Keratinocyte (primary cell): ENCODE data around the gene HGS. TPM values are rescaled to one million over a fixed set of nuclear protein-coding genes. Genes with fewer than 3 reads are reported as not detected.

ENCODE experiments used
- DNase-seq: peaks from one replicate; pipeline ENCODE4 v3.0.0-alpha.2; 2011; ENCODE audit warnings: low read depth, missing footprints, low spot score
- FAIRE-seq: peaks from 2 replicates; lab custom pipeline; 2011; peaks lifted over from hg19 to GRCh38; lab: Jason Lieb, UNC
- H2AFZ ChIP-seq: 2 replicates; pipeline ENCODE4 v1.6.0; 2012; ENCODE audit warnings: low read length, control low read depth, inconsistent platforms; ENCODE audit not compliant: control insufficient read depth
- H3K27ac ChIP-seq: 2 replicates; pipeline ENCODE4 v1.5.1; 2011; ENCODE audit warnings: low read length; ENCODE audit not compliant: control insufficient read depth, insufficient read depth
- H3K27me3 ChIP-seq: 3 replicates; pipeline ENCODE4 v1.6.0; 2011; ENCODE audit warnings: low read length; ENCODE audit not compliant: control insufficient read depth, insufficient read depth; ENCODE audit errors: extremely low read depth
- H3K36me3 ChIP-seq, 2 experiments: 2 replicates in 1 of 2; 3 replicates in 1 of 2; pipeline ENCODE4 v1.5.1; 2011; ENCODE audit warnings: low read length in 2 of 2, mild to moderate bottlenecking in 1 of 2; ENCODE audit not compliant: control insufficient read depth in 2 of 2, insufficient read depth in 2 of 2; ENCODE audit errors: extremely low read depth in 1 of 2
- H3K4me1 ChIP-seq: 3 replicates; pipeline ENCODE4 v1.5.1; 2011; ENCODE audit warnings: low read length; ENCODE audit not compliant: control insufficient read depth, insufficient read depth; ENCODE audit errors: extremely low read depth
- H3K4me2 ChIP-seq: 3 replicates; pipeline ENCODE4 v1.6.0; 2011; ENCODE audit warnings: low read depth, low read length; ENCODE audit not compliant: control insufficient read depth, insufficient read depth; ENCODE audit errors: extremely low read depth
- H3K4me3 ChIP-seq, 3 experiments: fragments of 200-600 bp in 1 of 3; sonication (generic) in 1 of 3; 2 replicates in 2 of 3; 3 replicates in 1 of 3; pipeline ENCODE4 v1.5.1; 2011 to 2016; ENCODE audit warnings: low read length in 3 of 3, mild to moderate bottlenecking in 3 of 3, control low read depth in 2 of 3, inconsistent platforms in 1 of 3, low read depth in 1 of 3, mixed read lengths in 1 of 3, mixed run types in 1 of 3, moderate library complexity in 1 of 3; ENCODE audit not compliant: control insufficient read depth in 2 of 3, insufficient read depth in 2 of 3; ENCODE audit errors: extremely low read depth in 1 of 3
- H3K79me2 ChIP-seq: 2 replicates; pipeline ENCODE4 v1.6.0; 2012; ENCODE audit warnings: low read length; ENCODE audit not compliant: control insufficient read depth, insufficient read depth
- H3K9ac ChIP-seq: 3 replicates; pipeline ENCODE4 v1.6.0; 2011; ENCODE audit warnings: low read length; ENCODE audit not compliant: control insufficient read depth, insufficient read depth; ENCODE audit errors: extremely low read depth
- H3K9me1 ChIP-seq: 3 replicates; pipeline ENCODE4 v1.6.0; 2011; ENCODE audit warnings: low read length; ENCODE audit not compliant: control insufficient read depth, insufficient read depth; ENCODE audit errors: extremely low read depth
- H3K9me3 ChIP-seq: 2 replicates; pipeline ENCODE4 v1.5.1; 2012; ENCODE audit warnings: low read depth, low read length; ENCODE audit not compliant: control insufficient read depth
- H4K20me1 ChIP-seq: 3 replicates; pipeline ENCODE4 v1.6.0; 2011; ENCODE audit warnings: low read length; ENCODE audit not compliant: control insufficient read depth, insufficient read depth; ENCODE audit errors: extremely low read depth
- CTCF ChIP-seq, 3 experiments: IDR thresholded peaks in 1 of 3; conservative IDR thresholded peaks in 1 of 3; optimal IDR thresholded peaks in 1 of 3; 2 replicates in 2 of 3; 3 replicates in 1 of 3; pipeline versions ENCODE3 to v1.5.1; 2011; ENCODE audit warnings: low read length in 3 of 3, mild to moderate bottlenecking in 3 of 3, moderate library complexity in 2 of 3, control low read depth in 1 of 3, inconsistent platforms in 1 of 3; ENCODE audit not compliant: insufficient read depth in 2 of 3; ENCODE audit errors: extremely low read depth in 1 of 3
- EZH2 ChIP-seq: IDR thresholded peaks from one replicate; pipeline ENCODE4 v1.6.1; 2012; ENCODE audit warnings: inconsistent platforms, mild to moderate bottlenecking, low read length, moderate library complexity
- dilution Hi-C: fragments of 300-500 bp; cut with MboI; formaldehyde crosslinking; loops from one replicate; pipeline ENCODE4 v1.7.0; 2020; ENCODE audit warnings: low sequenced_read_pairs; ENCODE audit not compliant: extremely low pct_ligation_motif_present
- polyA plus RNA-seq, 5 experiments: library from polyadenylated mRNA; depleted of rRNA in 3 of 5; stranded (reverse) in 3 of 5; stranded (forward) in 1 of 5; unstranded in 1 of 5; fragments of >200 nt; gene quantifications; 1 replicate in 1 of 5; 2 replicates in 3 of 5; 3 replicates in 1 of 5; pipeline versions ENCODE4 v1.2.1 to v1.2.3, GENCODE V29; 2011 to 2012; ENCODE audit warnings: missing spikeins in 2 of 5, low read depth in 1 of 5, low replicate concordance in 1 of 5

The HGS gene
- polyA plus RNA-seq, 1 donor (not counting 4 experiments of a cell fraction or from before 2014, with no cell fraction given): 79.6 TPM

- Histone ChIP-seq H3K9me1 (no peaks in the 10 kb centered on the region), H3K27me3 (no peaks in the 10 kb centered on the region), H3K4me3 (no peak overlapping the region), H3K27ac (no peak overlapping the region), H3K9me3 (no peaks in the 10 kb centered on the region), H4K20me1 (peaks cover 6% of the 10 kb centered on the region), H3K9ac (no peak overlapping the region), H3K79me2 (peaks cover 61% of the 10 kb centered on the region), H3K4me2 (no peak overlapping the region), H2AFZ (no peak overlapping the region), H3K36me3 (peaks cover 56 to 72% of the 10 kb centered on the region in 2 experiments), H3K4me1 (no peaks in the 10 kb centered on the region)
- no peak for DNase-seq
- no peak for FAIRE-seq
- dilution Hi-C loops: no loop called here
- TF ChIP-seq EZH2: no peak
- TF ChIP-seq CTCF (optimal IDR thresholded peaks at IDR 0.05 in 1 of 3, IDR thresholded peaks at IDR 0.05 in 1 of 3, conservative IDR thresholded peaks at IDR 0.05 in 1 of 3; ENCODE audit: extremely low read depth in 1 of 3, insufficient read depth in 2 of 3, low read length in 3 of 3): no peak
Measured at GRCh38 chr17:81694810-81695209, 11.0 kb downstream of the HGS start.

GRCh38 chr17:81695211-81695610 lies 11.4 kb downstream of the HGS start:
- Histone ChIP-seq H3K9me3 (no peaks in the 10 kb centered on the region), H3K4me3 (no peak overlapping the region), H3K9ac (no peak overlapping the region), H3K4me1 (no peaks in the 10 kb centered on the region), H4K20me1 (peaks cover 6% of the 10 kb centered on the region), H3K4me2 (no peak overlapping the region), H3K27me3 (no peaks in the 10 kb centered on the region), H3K27ac (no peak overlapping the region), H2AFZ (no peak overlapping the region), H3K36me3 (peaks cover 52 to 68% of the 10 kb centered on the region in 2 experiments), H3K79me2 (peaks cover 58% of the 10 kb centered on the region), H3K9me1 (no peaks in the 10 kb centered on the region)
- FAIRE-seq: no peak
- DNase-seq: no peak
- TF ChIP-seq CTCF (optimal IDR thresholded peaks at IDR 0.05 in 1 of 3, IDR thresholded peaks at IDR 0.05 in 1 of 3, conservative IDR thresholded peaks at IDR 0.05 in 1 of 3; ENCODE audit: extremely low read depth in 1 of 3, insufficient read depth in 2 of 3, low read length in 3 of 3) (no peak), EZH2 (no peak)
- dilution Hi-C loops: no loop called here
